Tibial artery (tissue), 4 donors: ENCODE measurements around the gene TACC2.

Experiments
- DNase-seq, 2 donors: peaks; one replicate each; pipeline ENCODE4 v3.0.0-alpha.2; 2019
- H3K27ac ChIP-seq, 2 donors: fragments of 200-600 bp; sonication (generic) in 1 of 2; 1 replicate in 1 of 2; 2 replicates in 1 of 2; pipeline ENCODE4 v1.5.1; 2018 to 2019; ENCODE audit warnings: mild to moderate bottlenecking in 1 of 2
- H3K27me3 ChIP-seq, 2 donors: fragments of 200-600 bp; sonication (generic) in 1 of 2; one replicate each; pipeline versions ENCODE4 v1.5.1 to v1.6.0; 2016 to 2019
- H3K36me3 ChIP-seq, 3 donors: fragments of 200-600 bp; sonication (generic) in 2 of 3; one replicate each; pipeline ENCODE4 v1.5.1; 2016 to 2019; ENCODE audit warnings: mild to moderate bottlenecking in 2 of 3
- H3K4me1 ChIP-seq, 4 donors: fragments of 200-600 bp; sonication (generic) in 2 of 4; 1 replicate in 3 of 4; 2 replicates in 1 of 4; pipeline ENCODE4 v1.5.1; 2016 to 2019
- H3K4me3 ChIP-seq, 2 donors: fragments of 200-600 bp; sonication (generic) in 1 of 2; 1 replicate in 1 of 2; 2 replicates in 1 of 2; pipeline ENCODE4 v1.5.1; 2018 to 2019; ENCODE audit warnings: mild to moderate bottlenecking in 2 of 2
- H3K9me3 ChIP-seq, 3 donors: fragments of 200-600 bp; sonication (generic) in 1 of 3; one replicate each; pipeline ENCODE4 v1.5.1; 2016 to 2019
- CTCF ChIP-seq, 2 experiments: fragments of 200-600 bp in 1 of 2; fragments of 450-650 bp in 1 of 2; IDR thresholded peaks; one replicate each; pipeline ENCODE4 v1.5.1; 2017 to 2019; ENCODE audit warnings: antibody characterized with exemption in 2 of 2, mild to moderate bottlenecking in 1 of 2, moderate library complexity in 1 of 2
- intact Hi-C: fragments of 100-400 bp; cut with DNase I; formaldehyde crosslinking; loops from one replicate; pipeline ENCODE4 v1.15.0; 2023; ENCODE audit warnings: low total_unique reads

Gene TACC2

GRCh38 chr10:122194251-122194650 is 205.3 kb downstream of the TACC2 start:
- H3K4me3 ChIP-seq = no peak overlapping the region
- H3K36me3 ChIP-seq = peaks cover 11 to 35% (median 16%) of the 10 kb centered on the region in 3 donors
- intact Hi-C loops = no loop called here
- no peak overlapping the region for H3K27ac ChIP-seq
- no peaks in the 10 kb centered on the region for H3K9me3 ChIP-seq
- no peaks in the 10 kb centered on the region for H3K4me1 ChIP-seq
- no peak for TF ChIP-seq CTCF (IDR thresholded peaks at IDR 0.05)
- no peaks in the 10 kb centered on the region for H3K27me3 ChIP-seq
- no peak for DNase-seq

GRCh38 chr10:122196218-122196617 is 207.3 kb downstream of the TACC2 start:
- TF ChIP-seq CTCF (IDR thresholded peaks at IDR 0.05) = no peak
- peaks cover 29 to 55% (median 31%) of the 10 kb centered on the region in 3 donors for H3K36me3 ChIP-seq
- no peaks in the 10 kb centered on the region for H3K9me3 ChIP-seq
- H3K4me3 ChIP-seq = no peak overlapping the region
- intact Hi-C loops = no loop called here
- no peaks in the 10 kb centered on the region for H3K27me3 ChIP-seq
- no peak overlapping the region for H3K27ac ChIP-seq
- no peak for DNase-seq
- no peaks in the 10 kb centered on the region for H3K4me1 ChIP-seq

- Histone ChIP-seq H3K27me3 (no peaks in the 10 kb centered on the region), H3K4me3 (no peak overlapping the region), H3K36me3 (peaks cover 33 to 60% (median 36%) of the 10 kb centered on the region in 3 donors), H3K4me1 (no peaks in the 10 kb centered on the region), H3K9me3 (no peaks in the 10 kb centered on the region), H3K27ac (no peak overlapping the region)
- intact Hi-C loops = no loop called here
- no peak for TF ChIP-seq CTCF (IDR thresholded peaks at IDR 0.05)
- DNase-seq = no peak
Observed at GRCh38 chr10:122197611-122198222, 208.8 kb downstream of the TACC2 start.

- H3K9me3 ChIP-seq = no peaks in the 10 kb centered on the region
- peaks cover 33 to 60% (median 36%) of the 10 kb centered on the region in 3 donors for H3K36me3 ChIP-seq
- H3K4me1 ChIP-seq = no peaks in the 10 kb centered on the region
- no peak for TF ChIP-seq CTCF (IDR thresholded peaks at IDR 0.05)
- H3K27me3 ChIP-seq = no peaks in the 10 kb centered on the region
- no peak overlapping the region for H3K4me3 ChIP-seq
- no peak for DNase-seq
- no peak overlapping the region for H3K27ac ChIP-seq
- intact Hi-C loops = no loop called here
Observed at GRCh38 chr10:122198631-122199030, 209.7 kb downstream of the TACC2 start.

GRCh38 chr10:122199070-122199469 is 210.1 kb downstream of the TACC2 start:
- Histone ChIP-seq H3K27me3 (no peaks in the 10 kb centered on the region), H3K9me3 (no peaks in the 10 kb centered on the region), H3K4me1 (no peaks in the 10 kb centered on the region), H3K36me3 (peaks cover 33 to 60% (median 36%) of the 10 kb centered on the region in 3 donors), H3K27ac (no peak overlapping the region), H3K4me3 (no peak overlapping the region)
- intact Hi-C loops = no loop called here
- no peak for DNase-seq
- TF ChIP-seq CTCF (IDR thresholded peaks at IDR 0.05) = no peak

- no peak for TF ChIP-seq CTCF (IDR thresholded peaks at IDR 0.05)
- no peak for DNase-seq
- Histone ChIP-seq H3K9me3 (no peaks in the 10 kb centered on the region), H3K36me3 (peaks cover 33 to 60% (median 36%) of the 10 kb centered on the region in 3 donors), H3K4me1 (no peaks in the 10 kb centered on the region), H3K27ac (no peak overlapping the region), H3K27me3 (no peaks in the 10 kb centered on the region), H3K4me3 (no peak overlapping the region)
- intact Hi-C loops = no loop called here
Observed at GRCh38 chr10:122199689-122200088, 210.7 kb downstream of the TACC2 start.
